Measurements from ENCODE around the gene C4A.

Gene C4A

GRCh38 chr6:31947864-31948263 is 34.0 kb upstream of the C4A start:
- no peak overlapping the region for H3K4me3 ChIP-seq (ENCODE audit: extremely low read depth, insufficient read depth, low read length, poor library complexity, severe bottlenecking)
- H3K27ac ChIP-seq (ENCODE audit: low read depth, low read length, severe bottlenecking) = no peak overlapping the region
- 83 to 89% methylated on average over 4 of the region's 4 CpGs for WGBS, 2 experiments (ENCODE audit: insufficient coverage in 2 of 2)
- no peaks in the 10 kb centered on the region for H3K4me1 ChIP-seq (ENCODE audit: control insufficient read depth, insufficient read depth, low read length, poor library complexity, severe bottlenecking)
- H3K9me3 ChIP-seq (ENCODE audit: control insufficient read depth, low read length) = no peaks in the 10 kb centered on the region
- H3K36me3 ChIP-seq (ENCODE audit: control insufficient read depth, insufficient read depth, low read length) = peaks cover 29% of the 10 kb centered on the region

- no peaks in the 10 kb centered on the region for H3K9me3 ChIP-seq (ENCODE audit: control insufficient read depth, low read length)
- peaks cover 34% of the 10 kb centered on the region for H3K36me3 ChIP-seq (ENCODE audit: control insufficient read depth, insufficient read depth, low read length)
- no peak overlapping the region for H3K27ac ChIP-seq (ENCODE audit: low read depth, low read length, severe bottlenecking)
- no peak overlapping the region for H3K4me3 ChIP-seq (ENCODE audit: extremely low read depth, insufficient read depth, low read length, poor library complexity, severe bottlenecking)
- H3K4me1 ChIP-seq (ENCODE audit: control insufficient read depth, insufficient read depth, low read length, poor library complexity, severe bottlenecking) = no peaks in the 10 kb centered on the region
- 88 to 92% methylated on average over 3 of the region's 5 CpGs for WGBS, 2 experiments (ENCODE audit: insufficient coverage in 2 of 2)
Measured at GRCh38 chr6:31948306-31948705, 33.6 kb upstream of the C4A start.

- Histone ChIP-seq H3K9me3 (ENCODE audit: control insufficient read depth, low read length) (no peaks in the 10 kb centered on the region), H3K4me3 (ENCODE audit: extremely low read depth, insufficient read depth, low read length, poor library complexity, severe bottlenecking) (no peak overlapping the region), H3K27ac (ENCODE audit: low read depth, low read length, severe bottlenecking) (no peak overlapping the region), H3K4me1 (ENCODE audit: control insufficient read depth, insufficient read depth, low read length, poor library complexity, severe bottlenecking) (no peaks in the 10 kb centered on the region), H3K36me3 (ENCODE audit: control insufficient read depth, insufficient read depth, low read length) (peaks cover 39% of the 10 kb centered on the region)
- WGBS, 2 experiments (ENCODE audit: insufficient coverage in 2 of 2) = 93 to 100% methylated on average over 5 to 6 of the region's 6 CpGs
Measured at GRCh38 chr6:31948753-31949413, 33.0 kb upstream of the C4A start.

GRCh38 chr6:31949926-31950548 is 31.8 kb upstream of the C4A start:
- no peak overlapping the region for H3K27ac ChIP-seq (ENCODE audit: low read depth, low read length, severe bottlenecking)
- H3K4me3 ChIP-seq (ENCODE audit: extremely low read depth, insufficient read depth, low read length, poor library complexity, severe bottlenecking) = no peak overlapping the region
- 92 to 97% methylated on average over 6 of the region's 7 CpGs for WGBS, 2 experiments (ENCODE audit: insufficient coverage in 2 of 2)

GRCh38 chr6:31952140-31952805 is 29.6 kb upstream of the C4A start:
- H3K36me3 ChIP-seq (ENCODE audit: control insufficient read depth, insufficient read depth, low read length) = peaks cover 69% of the 10 kb centered on the region
- H3K4me3 ChIP-seq (ENCODE audit: extremely low read depth, insufficient read depth, low read length, poor library complexity, severe bottlenecking) = no peak overlapping the region
- WGBS, 2 experiments (ENCODE audit: insufficient coverage in 2 of 2) = 75 to 82% methylated on average over 1 to 4 of the region's 5 CpGs
- no peaks in the 10 kb centered on the region for H3K4me1 ChIP-seq (ENCODE audit: control insufficient read depth, insufficient read depth, low read length, poor library complexity, severe bottlenecking)
- H3K27ac ChIP-seq (ENCODE audit: low read depth, low read length, severe bottlenecking) = no peak overlapping the region
- H3K9me3 ChIP-seq (ENCODE audit: control insufficient read depth, low read length) = no peaks in the 10 kb centered on the region

More at GRCh38 chr6:31949926-31950548, 31.8 kb upstream of the C4A start:
- Histone ChIP-seq H3K4me1 (ENCODE audit: control insufficient read depth, insufficient read depth, low read length, poor library complexity, severe bottlenecking) (no peaks in the 10 kb centered on the region), H3K9me3 (ENCODE audit: control insufficient read depth, low read length) (no peaks in the 10 kb centered on the region), H3K36me3 (ENCODE audit: control insufficient read depth, insufficient read depth, low read length) (peaks cover 51% of the 10 kb centered on the region)

GRCh38 chr6:31952890-31953289 is 29.0 kb upstream of the C4A start:
- 97% methylated on average over 4 of the region's 5 CpGs; no CpG with 5 or more reads in 1 of the 2 experiments for WGBS, 2 experiments (ENCODE audit: insufficient coverage in 2 of 2)
- Histone ChIP-seq H3K27ac (ENCODE audit: low read depth, low read length, severe bottlenecking) (no peak overlapping the region), H3K36me3 (ENCODE audit: control insufficient read depth, insufficient read depth, low read length) (peaks cover 73% of the 10 kb centered on the region), H3K9me3 (ENCODE audit: control insufficient read depth, low read length) (no peaks in the 10 kb centered on the region), H3K4me3 (ENCODE audit: extremely low read depth, insufficient read depth, low read length, poor library complexity, severe bottlenecking) (no peak overlapping the region), H3K4me1 (ENCODE audit: control insufficient read depth, insufficient read depth, low read length, poor library complexity, severe bottlenecking) (peaks cover 4% of the 10 kb centered on the region)

GRCh38 chr6:31954511-31954910 is 27.3 kb upstream of the C4A start:
- H3K27ac ChIP-seq (ENCODE audit: low read depth, low read length, severe bottlenecking) = no peak overlapping the region
- peaks cover 73% of the 10 kb centered on the region for H3K36me3 ChIP-seq (ENCODE audit: control insufficient read depth, insufficient read depth, low read length)
- WGBS, 2 experiments (ENCODE audit: insufficient coverage in 2 of 2) = 94 to 97% methylated on average over 25 to 26 of the region's 28 CpGs
- H3K4me3 ChIP-seq (ENCODE audit: extremely low read depth, insufficient read depth, low read length, poor library complexity, severe bottlenecking) = no peak overlapping the region
- no peaks in the 10 kb centered on the region for H3K9me3 ChIP-seq (ENCODE audit: control insufficient read depth, low read length)
- H3K4me1 ChIP-seq (ENCODE audit: control insufficient read depth, insufficient read depth, low read length, poor library complexity, severe bottlenecking) = peaks cover 8% of the 10 kb centered on the region

GRCh38 chr6:31956796-31957195 is 25.1 kb upstream of the C4A start:
- no peaks in the 10 kb centered on the region for H3K9me3 ChIP-seq (ENCODE audit: control insufficient read depth, low read length)
- peaks cover 72% of the 10 kb centered on the region for H3K36me3 ChIP-seq (ENCODE audit: control insufficient read depth, insufficient read depth, low read length)
- H3K4me1 ChIP-seq (ENCODE audit: control insufficient read depth, insufficient read depth, low read length, poor library complexity, severe bottlenecking) = peaks cover 14% of the 10 kb centered on the region
- no peak overlapping the region for H3K4me3 ChIP-seq (ENCODE audit: extremely low read depth, insufficient read depth, low read length, poor library complexity, severe bottlenecking)
- WGBS, 2 experiments (ENCODE audit: insufficient coverage in 2 of 2) = 92 to 93% methylated on average over 2 to 3 of the region's 3 CpGs
- no peak overlapping the region for H3K27ac ChIP-seq (ENCODE audit: low read depth, low read length, severe bottlenecking)

- Histone ChIP-seq H3K4me1 (ENCODE audit: control insufficient read depth, insufficient read depth, low read length, poor library complexity, severe bottlenecking) (peaks cover 14% of the 10 kb centered on the region), H3K36me3 (ENCODE audit: control insufficient read depth, insufficient read depth, low read length) (peaks cover 73% of the 10 kb centered on the region), H3K4me3 (ENCODE audit: extremely low read depth, insufficient read depth, low read length, poor library complexity, severe bottlenecking) (peak overlapping the region; percentile 100), H3K27ac (ENCODE audit: low read depth, low read length, severe bottlenecking) (peak overlapping the region; percentile 75), H3K9me3 (ENCODE audit: control insufficient read depth, low read length) (no peaks in the 10 kb centered on the region)
- WGBS, 2 experiments (ENCODE audit: insufficient coverage in 2 of 2) = 0 to 12% methylated on average over 7 to 11 of the region's 11 CpGs
Measured at GRCh38 chr6:31958412-31958740, 23.5 kb upstream of the C4A start.

GRCh38 chr6:31958741-31959739 is 22.8 kb upstream of the C4A start, which contains the start of the genes NELFE and SKIC2:
Gene NELFE, minus strand, starts transcription at chr6:31958971. Its CDS starts 525 bp downstream, at chr6:31958446.
Gene SKIC2, plus strand, starts transcription at chr6:31959175. Its CDS starts 18 bp downstream, at chr6:31959193.
- Histone ChIP-seq H3K36me3 (ENCODE audit: control insufficient read depth, insufficient read depth, low read length) (peaks cover 73% of the 10 kb centered on the region), H3K9me3 (ENCODE audit: control insufficient read depth, low read length) (no peaks in the 10 kb centered on the region), H3K4me1 (ENCODE audit: control insufficient read depth, insufficient read depth, low read length, poor library complexity, severe bottlenecking) (peaks cover 14% of the 10 kb centered on the region), H3K4me3 (ENCODE audit: extremely low read depth, insufficient read depth, low read length, poor library complexity, severe bottlenecking) (peak within 1 kb of the TSS; percentile 100), H3K27ac (ENCODE audit: low read depth, low read length, severe bottlenecking) (peak within 1 kb of the TSS; percentile 75)
- 1 to 2% methylated on average over 52 to 56 of the region's 59 CpGs for WGBS, 2 experiments (ENCODE audit: insufficient coverage in 2 of 2)

All from mesodermal cell (in vitro differentiated cells).